ENCODE measurements around the gene ABCE1.

ABCE1 gene

DNA sequence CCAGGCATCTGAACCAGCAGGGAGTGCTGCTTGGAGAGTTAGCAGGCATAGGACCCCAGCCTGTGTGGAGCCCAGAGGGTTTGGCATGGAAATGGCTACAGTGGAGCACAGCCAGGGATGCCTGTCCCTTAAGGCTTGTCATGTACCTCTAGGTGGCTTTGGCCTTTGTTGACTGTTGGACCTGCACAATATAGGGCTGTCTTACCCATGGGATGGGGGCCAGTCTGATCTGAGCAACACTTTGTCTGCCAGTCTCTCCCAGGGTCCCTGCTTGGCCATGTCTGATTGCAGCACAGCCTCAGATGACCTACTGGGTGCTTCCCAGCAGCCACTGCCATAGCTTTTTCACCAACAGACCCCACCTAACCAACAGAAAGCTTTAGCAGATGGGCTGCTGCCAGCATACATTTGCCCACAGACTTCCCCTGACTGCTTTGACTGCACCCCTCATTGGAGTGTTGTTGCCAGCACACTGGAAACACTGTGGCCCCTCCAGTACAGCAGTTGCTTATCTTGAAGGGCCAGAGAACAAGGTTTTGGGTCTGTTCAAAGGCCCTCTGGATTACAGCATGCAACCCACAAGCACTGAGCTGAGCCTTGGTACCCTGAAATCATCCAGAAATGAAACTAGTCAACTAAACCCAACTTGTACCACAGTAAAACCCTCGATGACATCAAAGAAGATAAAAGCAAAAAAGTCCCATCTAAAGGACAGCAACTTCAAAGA is 22.2 kb upstream of the ABCE1 start:
- FAIRE-seq (no peak), DNase-seq (ENCODE audit: insufficient read length) (no peak)
- TF ChIP-seq POLR2A (IDR thresholded peaks at IDR 0.05; ENCODE audit: low read depth, low read length) (no peak), TAF1 (IDR thresholded peaks at IDR 0.05; ENCODE audit: borderline replicate concordance, low read depth, low read length) (no peak), POLR2AphosphoS5 (IDR thresholded peaks at IDR 0.05; ENCODE audit: low read depth, low read length) (no peak)

GRCh38 chr4:145076469-145076855 is 21.6 kb upstream of the ABCE1 start:
- TF ChIP-seq TAF1 (IDR thresholded peaks at IDR 0.05; ENCODE audit: borderline replicate concordance, low read depth, low read length) (no peak), POLR2AphosphoS5 (IDR thresholded peaks at IDR 0.05; ENCODE audit: low read depth, low read length) (no peak), POLR2A (IDR thresholded peaks at IDR 0.05; ENCODE audit: low read depth, low read length) (no peak)
- DNase-seq (ENCODE audit: insufficient read length) (no peak), FAIRE-seq (no peak)

GRCh38 chr4:145081756-145082155 is 16.4 kb upstream of the ABCE1 start:
- DNase-seq (ENCODE audit: insufficient read length): no peak
- no peak for TF ChIP-seq POLR2A (IDR thresholded peaks at IDR 0.05; ENCODE audit: low read depth, low read length)
- FAIRE-seq: no peak

DNA sequence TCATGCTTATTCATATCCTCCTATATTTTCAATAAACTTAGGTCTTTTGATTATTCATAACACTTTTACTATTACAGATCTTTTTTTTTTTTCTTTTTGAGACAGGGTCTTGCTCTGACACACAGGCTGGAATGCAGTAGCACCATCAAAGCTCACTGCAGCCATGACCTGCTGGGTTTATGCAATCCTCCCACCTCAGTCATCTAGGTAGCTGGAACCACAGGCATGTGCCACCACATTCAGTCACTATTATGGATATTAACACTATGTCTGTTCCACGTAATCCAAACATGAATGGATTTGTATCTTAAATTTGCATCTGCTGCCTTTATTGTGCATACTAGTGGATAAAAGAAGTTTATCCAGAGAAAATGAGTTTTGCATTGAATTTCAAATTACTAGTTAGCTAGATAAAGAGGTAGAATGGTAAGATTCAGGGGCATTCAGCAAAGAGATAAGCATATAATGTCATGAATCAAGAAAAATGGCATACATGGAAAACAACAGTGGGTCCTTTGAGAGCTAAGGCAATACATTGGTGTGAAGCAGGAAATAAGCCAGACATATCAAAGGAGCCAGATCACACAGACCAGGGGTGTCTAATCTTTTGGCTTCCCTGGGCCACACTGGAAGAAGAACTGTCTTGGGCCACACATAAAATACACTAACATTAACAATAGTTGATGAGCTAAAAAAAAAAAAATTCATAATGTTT is 14.1 kb upstream of the ABCE1 start:
- TF ChIP-seq POLR2A (IDR thresholded peaks at IDR 0.05; ENCODE audit: low read depth, low read length) (no peak), TAF1 (IDR thresholded peaks at IDR 0.05; ENCODE audit: borderline replicate concordance, low read depth, low read length) (no peak), POLR2AphosphoS5 (IDR thresholded peaks at IDR 0.05; ENCODE audit: low read depth, low read length) (no peak)
- DNase-seq (ENCODE audit: insufficient read length) (no peak), FAIRE-seq (no peak)

DNA sequence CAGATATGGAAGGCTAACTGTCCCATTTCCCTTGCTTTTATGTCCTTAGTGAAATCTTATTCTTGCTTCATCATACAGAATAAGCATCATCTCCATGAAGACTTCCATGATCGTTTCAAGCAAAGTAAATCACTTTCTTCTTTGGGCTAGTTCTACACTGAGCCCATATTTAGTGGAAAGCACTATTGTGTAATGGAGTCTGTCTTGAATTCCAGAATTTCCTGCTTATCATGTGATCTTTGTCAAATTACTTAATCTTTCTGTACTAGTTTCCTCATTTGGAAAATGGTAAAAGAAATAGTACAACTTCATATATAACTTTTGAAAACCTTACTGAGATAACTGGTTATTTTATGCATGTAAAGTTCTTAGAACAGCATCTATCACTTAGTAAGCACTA is 7.7 kb upstream of the ABCE1 start:
- DNase-seq (ENCODE audit: insufficient read length) (no peak), FAIRE-seq (no peak)
- TF ChIP-seq POLR2A (IDR thresholded peaks at IDR 0.05; ENCODE audit: low read depth, low read length) (no peak), POLR2AphosphoS5 (IDR thresholded peaks at IDR 0.05; ENCODE audit: low read depth, low read length) (no peak), TAF1 (IDR thresholded peaks at IDR 0.05; ENCODE audit: borderline replicate concordance, low read depth, low read length) (no peak)

DNA sequence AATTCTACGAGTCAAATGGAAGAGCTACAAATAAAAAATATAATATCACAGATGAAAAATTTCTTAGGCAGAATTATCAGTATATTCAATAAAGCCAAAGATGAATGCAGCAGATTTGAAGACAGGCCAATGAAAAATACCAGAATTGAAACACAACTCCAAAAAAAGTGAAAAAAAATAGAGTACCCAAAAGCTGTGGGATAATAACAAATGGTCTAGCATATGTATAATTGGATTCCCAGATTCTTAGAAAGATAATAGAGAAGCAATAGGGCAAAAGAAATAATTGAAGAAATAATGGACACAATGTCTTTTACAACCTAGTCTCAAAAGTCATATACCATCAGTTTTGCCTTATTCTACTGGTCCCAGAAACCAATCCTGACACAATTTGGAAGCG is 4.5 kb upstream of the ABCE1 start:
- FAIRE-seq (no peak), DNase-seq (ENCODE audit: insufficient read length) (no peak)
- TF ChIP-seq TAF1 (IDR thresholded peaks at IDR 0.05; ENCODE audit: borderline replicate concordance, low read depth, low read length): no peak
- no peak for TF ChIP-seq POLR2A (IDR thresholded peaks at IDR 0.05; ENCODE audit: low read depth, low read length)
- no peak for TF ChIP-seq POLR2AphosphoS5 (IDR thresholded peaks at IDR 0.05; ENCODE audit: low read depth, low read length)

DNA sequence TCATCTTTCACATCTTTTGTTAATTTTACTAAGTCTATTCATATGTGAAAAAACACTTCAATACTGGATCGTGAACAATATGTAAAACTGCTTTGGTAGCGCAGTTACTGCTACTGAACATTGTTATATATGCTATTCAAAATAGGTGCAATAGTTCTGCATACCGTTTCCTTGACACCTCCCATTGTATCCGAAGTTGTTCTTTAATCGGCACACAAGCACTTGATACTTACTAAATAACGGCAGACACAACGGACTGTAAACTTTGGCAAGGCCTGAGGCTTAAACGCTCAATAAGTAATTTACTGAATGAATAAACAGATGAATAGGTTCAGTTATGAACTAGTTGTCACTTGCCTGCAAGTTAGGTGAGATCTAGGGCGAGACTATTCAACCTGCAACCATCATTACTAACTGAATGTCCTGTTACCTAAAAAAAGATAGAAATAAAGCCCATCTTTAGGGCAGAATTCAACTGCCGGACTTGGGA is 735 bp upstream of the ABCE1 start:
- FAIRE-seq (no peak), DNase-seq (ENCODE audit: insufficient read length) (no peak)
- no peak for TF ChIP-seq POLR2AphosphoS5 (IDR thresholded peaks at IDR 0.05; ENCODE audit: low read depth, low read length)
- TF ChIP-seq POLR2A (IDR thresholded peaks at IDR 0.05; ENCODE audit: low read depth, low read length): no peak
- no peak for TF ChIP-seq TAF1 (IDR thresholded peaks at IDR 0.05; ENCODE audit: borderline replicate concordance, low read depth, low read length)

DNA sequence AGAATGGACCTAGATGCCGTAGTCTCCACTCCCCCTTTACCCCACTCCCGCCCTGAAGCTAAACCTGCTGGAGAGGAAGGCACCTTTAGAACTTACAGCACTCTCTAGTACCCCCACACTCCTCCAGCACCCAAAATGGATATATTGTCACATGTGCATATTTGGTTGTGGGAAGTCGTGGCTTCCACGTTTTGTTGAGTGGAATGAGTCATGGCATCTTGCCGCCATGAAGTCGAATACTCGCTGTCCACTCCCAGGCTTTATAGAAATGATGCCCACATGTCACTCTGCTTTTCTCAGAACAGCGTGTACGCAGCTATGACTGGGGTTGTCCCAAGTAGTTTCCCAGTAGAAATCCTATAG is 545 bp downstream of the ABCE1 start:
- no peak for TF ChIP-seq TAF1 (IDR thresholded peaks at IDR 0.05; ENCODE audit: borderline replicate concordance, low read depth, low read length)
- TF ChIP-seq POLR2AphosphoS5 (IDR thresholded peaks at IDR 0.05; ENCODE audit: low read depth, low read length): no peak
- TF ChIP-seq POLR2A (IDR thresholded peaks at IDR 0.05; ENCODE audit: low read depth, low read length): no peak; the same call in 1 of the 2 replicates
- FAIRE-seq (peak; percentile 87), DNase-seq (ENCODE audit: insufficient read length) (peak; percentile 1)

DNA sequence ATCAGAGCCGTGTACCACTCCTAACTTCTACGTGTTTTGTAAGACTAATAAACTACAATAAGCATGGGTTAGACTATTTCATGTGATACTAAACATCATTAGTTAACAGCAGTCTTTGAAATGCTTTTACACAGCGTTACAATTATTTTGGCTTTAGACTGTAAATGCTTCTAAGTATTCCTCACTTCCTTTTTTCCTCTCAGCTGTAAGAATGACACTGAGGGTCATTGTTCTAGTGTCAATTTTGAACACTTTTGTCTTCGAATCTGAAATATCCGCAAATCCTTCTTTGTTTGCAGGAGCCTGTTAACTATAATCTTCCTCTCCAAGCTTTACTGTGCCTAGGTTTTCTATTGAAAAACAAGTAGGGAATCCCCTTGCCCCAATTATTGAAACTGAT is 1.5 kb downstream of the ABCE1 start:
- DNase-seq (ENCODE audit: insufficient read length) (no peak), FAIRE-seq (no peak)
- TF ChIP-seq POLR2AphosphoS5 (IDR thresholded peaks at IDR 0.05; ENCODE audit: low read depth, low read length) (no peak), TAF1 (IDR thresholded peaks at IDR 0.05; ENCODE audit: borderline replicate concordance, low read depth, low read length) (no peak), POLR2A (IDR thresholded peaks at IDR 0.05; ENCODE audit: low read depth, low read length) (no peak)

DNA sequence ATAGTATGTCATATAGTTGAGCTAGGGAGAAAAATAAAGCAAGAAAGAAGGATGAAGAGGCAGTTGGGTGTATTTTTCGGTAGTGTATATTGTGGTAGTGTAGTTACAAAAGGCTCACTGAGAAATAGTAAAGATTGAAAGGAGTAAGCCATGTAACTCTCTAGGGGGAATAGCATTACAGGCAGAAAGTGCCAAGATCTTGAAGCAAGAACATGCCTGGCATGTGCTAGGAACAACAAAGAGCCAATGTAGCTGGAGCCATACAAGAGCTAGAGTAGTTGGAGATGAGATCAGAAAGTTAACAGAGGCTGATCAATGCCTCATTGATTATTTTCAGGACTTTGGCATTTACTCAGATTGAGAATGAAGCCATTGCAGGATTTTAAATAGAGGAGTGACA is 3.0 kb downstream of the ABCE1 start:
- DNase-seq (ENCODE audit: insufficient read length): no peak
- TF ChIP-seq TAF1 (IDR thresholded peaks at IDR 0.05; ENCODE audit: borderline replicate concordance, low read depth, low read length) (no peak), POLR2A (IDR thresholded peaks at IDR 0.05; ENCODE audit: low read depth, low read length) (no peak), POLR2AphosphoS5 (IDR thresholded peaks at IDR 0.05; ENCODE audit: low read depth, low read length) (no peak)
- no peak for FAIRE-seq

DNA sequence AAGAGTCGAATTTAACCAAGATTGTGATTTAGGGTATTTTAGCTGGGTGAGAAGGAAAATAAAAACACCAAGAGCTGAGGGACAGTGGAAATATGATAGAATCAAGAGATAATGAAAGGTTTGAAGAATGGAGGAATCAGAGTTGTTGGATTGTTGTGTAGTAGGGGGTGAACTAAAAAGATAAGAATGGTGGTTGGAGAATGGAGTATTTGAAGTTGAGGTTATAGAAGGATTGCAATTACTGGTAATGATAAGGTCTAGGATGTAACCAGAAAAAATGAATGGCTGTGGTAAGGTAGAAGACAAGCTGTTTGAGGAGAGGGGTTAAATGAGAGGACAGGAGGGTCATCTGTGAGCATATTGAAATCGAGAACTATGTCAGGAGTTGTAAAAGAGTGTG is 4.5 kb downstream of the ABCE1 start:
- DNase-seq (ENCODE audit: insufficient read length) (no peak), FAIRE-seq (peak; percentile 82)
- TF ChIP-seq TAF1 (IDR thresholded peaks at IDR 0.05; ENCODE audit: borderline replicate concordance, low read depth, low read length) (no peak), POLR2AphosphoS5 (IDR thresholded peaks at IDR 0.05; ENCODE audit: low read depth, low read length) (no peak), POLR2A (IDR thresholded peaks at IDR 0.05; ENCODE audit: low read depth, low read length) (no peak)

DNA sequence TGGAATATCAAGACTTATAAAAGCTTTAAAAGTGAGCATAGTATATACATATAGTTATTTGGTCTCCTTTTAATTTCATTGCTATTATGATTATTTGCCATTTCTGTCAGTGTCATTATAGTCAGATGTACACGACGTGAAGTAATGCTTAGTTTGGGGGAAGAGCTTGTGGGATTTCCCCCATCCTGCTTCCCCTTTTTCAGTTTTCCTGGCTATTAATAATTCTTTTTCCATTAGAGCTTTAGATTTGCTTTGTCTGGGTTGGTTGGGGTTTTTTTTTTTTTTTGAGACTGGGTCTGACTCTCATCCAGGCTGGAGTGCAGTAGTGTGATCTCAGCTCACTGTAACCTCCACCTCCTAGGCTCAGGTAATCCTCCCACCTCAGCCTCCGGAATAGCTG is 5.4 kb downstream of the ABCE1 start:
- FAIRE-seq (peak; percentile 44), DNase-seq (ENCODE audit: insufficient read length) (no peak)
- no peak for TF ChIP-seq POLR2AphosphoS5 (IDR thresholded peaks at IDR 0.05; ENCODE audit: low read depth, low read length)
- TF ChIP-seq TAF1 (IDR thresholded peaks at IDR 0.05; ENCODE audit: borderline replicate concordance, low read depth, low read length): no peak
- TF ChIP-seq POLR2A (IDR thresholded peaks at IDR 0.05; ENCODE audit: low read depth, low read length): no peak
